ENCODE data around the gene INO80E. TPM values are rescaled to one million over a fixed set of nuclear protein-coding genes. Genes with fewer than 3 reads are reported as not detected.

The INO80E gene
- 109 to 115 TPM (median 109 TPM) in 5 replicates for total RNA-seq (2022; extraction: Qiagen RNA extraction; ENCODE audit: low read depth)

GRCh38 chr16:29995911-29996765 lies at the start of gene INO80E:
TSS of gene INO80E (plus strand) at chr16:29996241. CDS start at chr16:29996311, 70 bp downstream.

GRCh38 chr16:29961479-29962343 lies 34.3 kb upstream of the INO80E start, which contains the start of gene TMEM219:
TSS of gene TMEM219 (plus strand) at chr16:29962079. CDS start at chr16:29963144, 1,065 bp downstream.

GRCh38 chr16:29973384-29974246 lies 22.4 kb upstream of the INO80E start, which contains the start of gene TAOK2:
TSS of gene TAOK2 (plus strand) at chr16:29973868. CDS start at chr16:29977773, 3,905 bp downstream.

GRCh38 chr16:29995324-29995910 lies 624 bp upstream of the INO80E start, which contains the start of gene HIRIP3:
TSS of gene HIRIP3 (minus strand) at chr16:29995617. CDS start at chr16:29995605, 12 bp downstream.

GRCh38 chr16:30010844-30011713 lies 15.0 kb downstream of the INO80E start, which contains the start of gene DOC2A:
TSS of gene DOC2A (minus strand) at chr16:30011027. CDS start at chr16:30010222, 805 bp downstream.

GRCh38 chr16:30022887-30023286 lies 26.8 kb downstream of the INO80E start, which contains the start of gene C16orf92:
TSS of gene C16orf92 (plus strand) at chr16:30023198. CDS start at chr16:30023341, 143 bp downstream.

GRCh38 chr16:30030841-30031413 lies 34.9 kb downstream of the INO80E start, which contains the start of gene TLCD3B:
TSS of gene TLCD3B (minus strand) at chr16:30031271. CDS start at chr16:30030527, 744 bp downstream.

Other genes with a start within 250 kb of the INO80E start
- gene ZG16, start 218.0 kb upstream of the INO80E start, total RNA-seq (2022; extraction: Qiagen RNA extraction; ENCODE audit: low read depth) = not detected in 5 replicates
- 82.7 to 99.4 TPM (median 93.4 TPM) in 5 replicates for gene KIF22, start 205.5 kb upstream of the INO80E start, total RNA-seq (2022; extraction: Qiagen RNA extraction; ENCODE audit: low read depth)
- gene MAZ, start 189.7 kb upstream of the INO80E start, total RNA-seq (2022; extraction: Qiagen RNA extraction; ENCODE audit: low read depth) = 161 to 190 TPM (median 174 TPM) in 5 replicates
- gene PRRT2, start 184.0 kb upstream of the INO80E start, total RNA-seq (2022; extraction: Qiagen RNA extraction; ENCODE audit: low read depth) = 0.30 to 0.66 TPM (median 0.47 TPM) in 5 replicates
- 38.1 to 50.7 TPM (median 43.2 TPM) in 5 replicates for gene PAGR1, start 180.1 kb upstream of the INO80E start, total RNA-seq (2022; extraction: Qiagen RNA extraction; ENCODE audit: low read depth)
- 104 to 131 TPM (median 118 TPM) in 5 replicates for gene MVP, start 175.8 kb upstream of the INO80E start, total RNA-seq (2022; extraction: Qiagen RNA extraction; ENCODE audit: low read depth)
- 61.8 to 108 TPM (median 95.9 TPM) in 5 replicates for gene CDIPT, start 133.0 kb upstream of the INO80E start, total RNA-seq (2022; extraction: Qiagen RNA extraction; ENCODE audit: low read depth)
- gene SEZ6L2, start 96.7 kb upstream of the INO80E start, total RNA-seq (2022; extraction: Qiagen RNA extraction; ENCODE audit: low read depth) = 17.9 to 25.3 TPM (median 20.4 TPM) in 5 replicates
- 18.0 to 30.1 TPM (median 26.7 TPM) in 5 replicates for gene ASPHD1, start 95.8 kb upstream of the INO80E start, total RNA-seq (2022; extraction: Qiagen RNA extraction; ENCODE audit: low read depth)
- gene KCTD13, start 70.0 kb upstream of the INO80E start, total RNA-seq (2022; extraction: Qiagen RNA extraction; ENCODE audit: low read depth) = 14.4 to 23.0 TPM (median 19.8 TPM) in 5 replicates
- gene TMEM219, start 34.2 kb upstream of the INO80E start, total RNA-seq (2022; extraction: Qiagen RNA extraction; ENCODE audit: low read depth) = 80.4 to 105 TPM (median 102 TPM) in 5 replicates
- gene TAOK2, start 22.4 kb upstream of the INO80E start, total RNA-seq (2022; extraction: Qiagen RNA extraction; ENCODE audit: low read depth) = 26.3 to 36.4 TPM (median 33.8 TPM) in 5 replicates
- gene HIRIP3, start 624 bp upstream of the INO80E start, total RNA-seq (2022; extraction: Qiagen RNA extraction; ENCODE audit: low read depth) = 13.7 to 15.6 TPM (median 14.3 TPM) in 5 replicates
- 1.7 to 3.3 TPM (median 2.3 TPM) in 5 replicates for gene DOC2A, start 14.8 kb downstream of the INO80E start, total RNA-seq (2022; extraction: Qiagen RNA extraction; ENCODE audit: low read depth)
- gene C16orf92, start 27.0 kb downstream of the INO80E start, total RNA-seq (2022; extraction: Qiagen RNA extraction; ENCODE audit: low read depth) = not detected in 5 replicates
- 0.21 to 0.48 TPM (median 0.47 TPM) in 4 of 5 replicates, not detected in the other for gene TLCD3B, start 35.0 kb downstream of the INO80E start, total RNA-seq (2022; extraction: Qiagen RNA extraction; ENCODE audit: low read depth)
- gene ALDOA, start 69.5 kb downstream of the INO80E start, total RNA-seq (2022; extraction: Qiagen RNA extraction; ENCODE audit: low read depth) = 1,507 to 2,015 TPM (median 1,869 TPM) in 5 replicates
- 120 to 149 TPM (median 142 TPM) in 5 replicates for gene PPP4C, start 79.8 kb downstream of the INO80E start, total RNA-seq (2022; extraction: Qiagen RNA extraction; ENCODE audit: low read depth)
- 0.14 to 0.50 TPM (median 0.38 TPM) in 5 replicates for gene TBX6, start 95.7 kb downstream of the INO80E start, total RNA-seq (2022; extraction: Qiagen RNA extraction; ENCODE audit: low read depth)
- gene YPEL3, start 100.0 kb downstream of the INO80E start, total RNA-seq (2022; extraction: Qiagen RNA extraction; ENCODE audit: low read depth) = 6.6 to 11.8 TPM (median 9.7 TPM) in 5 replicates
- gene GDPD3, start 117.3 kb downstream of the INO80E start, total RNA-seq (2022; extraction: Qiagen RNA extraction; ENCODE audit: low read depth) = 1.4 to 2.3 TPM (median 1.7 TPM) in 5 replicates
- 33.9 to 38.8 TPM (median 36.4 TPM) in 5 replicates for gene MAPK3, start 127.0 kb downstream of the INO80E start, total RNA-seq (2022; extraction: Qiagen RNA extraction; ENCODE audit: low read depth)
- gene CORO1A, start 187.4 kb downstream of the INO80E start, total RNA-seq (2022; extraction: Qiagen RNA extraction; ENCODE audit: low read depth) = 2.3 to 3.5 TPM (median 3.3 TPM) in 5 replicates
- 130 to 288 TPM (median 218 TPM) in 5 replicates for gene BOLA2B, start 197.4 kb downstream of the INO80E start, total RNA-seq (2022; extraction: Qiagen RNA extraction; ENCODE audit: low read depth)
- 15.6 to 34.4 TPM (median 20.7 TPM) in 5 replicates for gene SLX1A, start 197.6 kb downstream of the INO80E start, total RNA-seq (2022; extraction: Qiagen RNA extraction; ENCODE audit: low read depth)
- gene SULT1A3, start 203.0 kb downstream of the INO80E start, total RNA-seq (2022; extraction: Qiagen RNA extraction; ENCODE audit: low read depth) = 5.1 to 10.6 TPM (median 7.9 TPM) in 5 replicates

Data from A549 treated with RU486 at 1 μM for 4 hours (cell line).